ENCODE results near the gene COBL. TPM values are rescaled to one million over a fixed set of nuclear protein-coding genes. Genes with fewer than 3 reads are reported as not detected.

The COBL gene
- total RNA-seq, 2 experiments from 2014 or later = not detected

GRCh38 chr7:51267169-51267568 lies 49.4 kb downstream of the COBL start:
- Mint-ChIP-seq H3K9me3 (ENCODE audit: low read depth) (no peaks in the 10 kb centered on the region), H3K36me3 (ENCODE audit: low read depth) (no peaks in the 10 kb centered on the region)

GRCh38 chr7:51265066-51265907 lies 51.3 kb downstream of the COBL start:
- CTCF ChIA-PET = no interaction called here
- no peaks in the 10 kb centered on the region for H3K9me3 Mint-ChIP-seq (ENCODE audit: low read depth)
- POLR2A ChIA-PET = no interaction called here
- no peaks in the 10 kb centered on the region for H3K36me3 Mint-ChIP-seq (ENCODE audit: low read depth)
- ATAC-seq (no peak), DNase-seq (no peak)
- no peak overlapping the region for H3K27ac Mint-ChIP-seq
- peaks cover 3% of the 10 kb centered on the region for H3K27me3 Mint-ChIP-seq
- no peaks in the 10 kb centered on the region for H3K4me1 Mint-ChIP-seq
- intact Hi-C loops (cut with DNase I, micrococcal nuclease) = no loop called here
- no peak overlapping the region for H3K4me3 Mint-ChIP-seq

More at GRCh38 chr7:51267169-51267568, 49.4 kb downstream of the COBL start:
- no peaks in the 10 kb centered on the region for H3K4me1 Mint-ChIP-seq
- H3K27ac Mint-ChIP-seq = no peak overlapping the region
- no peak overlapping the region for H3K4me3 Mint-ChIP-seq
- POLR2A ChIA-PET = no interaction called here
- intact Hi-C loops (cut with DNase I, micrococcal nuclease) = no loop called here
- DNase-seq (no peak), ATAC-seq (no peak)
- CTCF ChIA-PET = no interaction called here
- no peaks in the 10 kb centered on the region for H3K27me3 Mint-ChIP-seq

GRCh38 chr7:51263631-51264484 lies 52.8 kb downstream of the COBL start:
- DNase-seq = no peak
- ChIA-PET POLR2A (no interaction called here), CTCF (no interaction called here)
- intact Hi-C loops (cut with DNase I, micrococcal nuclease) = no loop called here
- Mint-ChIP-seq H3K36me3 (ENCODE audit: low read depth) (no peaks in the 10 kb centered on the region), H3K4me3 (no peak overlapping the region), H3K9me3 (ENCODE audit: low read depth) (no peaks in the 10 kb centered on the region), H3K27ac (no peak overlapping the region), H3K27me3 (peaks cover 3% of the 10 kb centered on the region), H3K4me1 (no peaks in the 10 kb centered on the region)
- ATAC-seq = no peak

- no peaks in the 10 kb centered on the region for H3K4me1 Mint-ChIP-seq
Observed at GRCh38 chr7:51262796-51263531, 53.6 kb downstream of the COBL start.

GRCh38 chr7:51261950-51262795 lies 54.4 kb downstream of the COBL start:
- H3K36me3 Mint-ChIP-seq (ENCODE audit: low read depth) = no peaks in the 10 kb centered on the region
- no peaks in the 10 kb centered on the region for H3K9me3 Mint-ChIP-seq (ENCODE audit: low read depth)
- H3K4me3 Mint-ChIP-seq = no peak overlapping the region
- ChIA-PET CTCF (interaction anchor here (1.0 kb wide), 1 partner anchor 92 kb away, joined by 3 read pairs; no protein-coding TSS in a partner anchor), POLR2A (no interaction called here)
- intact Hi-C loops (cut with DNase I, micrococcal nuclease) = no loop called here
- H3K4me1 Mint-ChIP-seq = no peaks in the 10 kb centered on the region
- ATAC-seq (no peak), DNase-seq (no peak)
- H3K27me3 Mint-ChIP-seq = peaks cover 3% of the 10 kb centered on the region
- H3K27ac Mint-ChIP-seq = no peak overlapping the region

More at GRCh38 chr7:51262796-51263531, 53.6 kb downstream of the COBL start:
- DNase-seq (no peak), ATAC-seq (no peak)
- Mint-ChIP-seq H3K27ac (no peak overlapping the region), H3K36me3 (ENCODE audit: low read depth) (no peaks in the 10 kb centered on the region), H3K4me3 (no peak overlapping the region), H3K9me3 (ENCODE audit: low read depth) (no peaks in the 10 kb centered on the region), H3K27me3 (peaks cover 3% of the 10 kb centered on the region)
- ChIA-PET CTCF (no interaction called here), POLR2A (no interaction called here)
- intact Hi-C loops (cut with DNase I, micrococcal nuclease) = no loop called here

- ChIA-PET POLR2A (no interaction called here), CTCF (interaction anchor here (1.0 kb wide), 1 partner anchor 91 kb away, joined by 3 read pairs; no protein-coding TSS in a partner anchor)
- Mint-ChIP-seq H3K9me3 (ENCODE audit: low read depth) (no peaks in the 10 kb centered on the region), H3K4me3 (no peak overlapping the region), H3K27ac (no peak overlapping the region), H3K27me3 (peaks cover 3% of the 10 kb centered on the region), H3K36me3 (ENCODE audit: low read depth) (no peaks in the 10 kb centered on the region), H3K4me1 (no peaks in the 10 kb centered on the region)
- no peak for ATAC-seq
- no peak for DNase-seq
- intact Hi-C loops (cut with DNase I, micrococcal nuclease) = no loop called here
Observed at GRCh38 chr7:51261117-51261835, 55.3 kb downstream of the COBL start.

- ChIA-PET CTCF (no interaction called here), POLR2A (no interaction called here)
- H3K27me3 Mint-ChIP-seq = peaks cover 3% of the 10 kb centered on the region
- no peak overlapping the region for H3K27ac Mint-ChIP-seq
- H3K9me3 Mint-ChIP-seq (ENCODE audit: low read depth) = no peaks in the 10 kb centered on the region
- no peak overlapping the region for H3K4me3 Mint-ChIP-seq
- intact Hi-C loops (cut with DNase I, micrococcal nuclease) = no loop called here
- DNase-seq (no peak), ATAC-seq (no peak)
- H3K4me1 Mint-ChIP-seq = no peaks in the 10 kb centered on the region
- no peaks in the 10 kb centered on the region for H3K36me3 Mint-ChIP-seq (ENCODE audit: low read depth)
Observed at GRCh38 chr7:51260516-51260915, 56.1 kb downstream of the COBL start.

GRCh38 chr7:51259766-51260165 lies 56.8 kb downstream of the COBL start:
- H3K4me3 Mint-ChIP-seq = no peak overlapping the region
- intact Hi-C loops (cut with DNase I, micrococcal nuclease) = no loop called here

GRCh38 chr7:51256916-51257315 lies 59.7 kb downstream of the COBL start:
- CTCF ChIA-PET = no interaction called here
- intact Hi-C loops (cut with DNase I, micrococcal nuclease) = no loop called here
- DNase-seq (no peak), ATAC-seq (no peak)
- Mint-ChIP-seq H3K36me3 (ENCODE audit: low read depth) (no peaks in the 10 kb centered on the region), H3K27me3 (peaks cover 3% of the 10 kb centered on the region), H3K4me3 (no peak overlapping the region), H3K27ac (no peak overlapping the region), H3K4me1 (no peaks in the 10 kb centered on the region), H3K9me3 (ENCODE audit: low read depth) (no peaks in the 10 kb centered on the region)
- POLR2A ChIA-PET = no interaction called here

More at GRCh38 chr7:51259766-51260165, 56.8 kb downstream of the COBL start:
- DNase-seq = no peak
- Mint-ChIP-seq H3K4me1 (no peaks in the 10 kb centered on the region), H3K27ac (no peak overlapping the region), H3K36me3 (ENCODE audit: low read depth) (no peaks in the 10 kb centered on the region), H3K9me3 (ENCODE audit: low read depth) (no peaks in the 10 kb centered on the region), H3K27me3 (peaks cover 3% of the 10 kb centered on the region)
- POLR2A ChIA-PET = no interaction called here
- CTCF ChIA-PET = no interaction called here
- no peak for ATAC-seq

- no peak overlapping the region for H3K4me3 Mint-ChIP-seq
- H3K27me3 Mint-ChIP-seq = peaks cover 2% of the 10 kb centered on the region
- H3K9me3 Mint-ChIP-seq (ENCODE audit: low read depth) = no peaks in the 10 kb centered on the region
- H3K36me3 Mint-ChIP-seq (ENCODE audit: low read depth) = no peaks in the 10 kb centered on the region
- no peak overlapping the region for H3K27ac Mint-ChIP-seq
- ChIA-PET CTCF (no interaction called here), POLR2A (no interaction called here)
- ATAC-seq (no peak), DNase-seq (no peak)
- intact Hi-C loops (cut with DNase I, micrococcal nuclease) = no loop called here
- no peaks in the 10 kb centered on the region for H3K4me1 Mint-ChIP-seq
Observed at GRCh38 chr7:51256209-51256781, 60.3 kb downstream of the COBL start.

Measured in activated CD4-positive, alpha-beta T cell treated with anti-CD3 and anti-CD28 coated beads for 36 hours (primary cell).